Measurements from ENCODE around the gene TFDP1.
"Not testable (repeated sequence)": the region's sequence is repeated elsewhere in the genome, so short reads cannot be mapped to it uniquely, and the experiment has no call there.

The TFDP1 gene

DNA sequence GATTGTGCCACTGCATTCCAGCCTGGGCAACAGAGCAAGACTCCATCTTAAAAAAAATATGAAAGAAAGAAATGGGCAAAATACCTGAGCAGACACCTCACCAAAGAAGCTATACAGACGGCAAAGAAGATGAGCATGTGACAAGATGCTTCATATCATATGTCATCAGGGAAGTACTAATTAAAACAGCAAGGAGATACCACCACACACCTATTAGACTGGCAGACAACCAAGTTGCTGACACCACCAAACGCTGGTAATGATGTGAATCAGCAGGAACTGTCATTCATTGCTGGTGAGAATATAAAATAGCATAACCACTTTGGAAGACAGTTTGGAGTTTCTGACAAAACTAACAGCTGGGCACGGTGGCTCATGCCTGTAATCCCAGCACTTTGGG, 11.5 kb upstream of the TFDP1 start:
- DNase-seq (ENCODE audit: low read depth), result no peak

DNA sequence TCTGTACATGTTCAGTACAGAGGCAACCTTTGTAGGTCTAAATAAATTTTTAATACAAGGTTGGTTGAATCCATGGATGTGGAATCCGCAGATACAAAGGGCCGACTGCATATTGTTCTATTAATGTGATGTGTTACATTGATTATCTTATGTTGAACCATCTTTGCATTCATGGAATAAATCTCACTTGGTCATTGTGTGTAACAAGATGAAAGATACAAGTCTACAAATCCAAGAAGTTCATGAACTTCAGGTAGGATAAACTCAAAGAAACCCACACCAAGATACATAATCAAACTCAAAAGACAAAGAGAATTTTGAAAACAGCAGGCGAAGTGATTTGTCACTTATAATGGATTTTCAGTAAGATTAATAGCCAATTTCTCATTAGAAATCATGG, 8.0 kb upstream of the TFDP1 start:
- no peak for DNase-seq (ENCODE audit: low read depth)

DNA sequence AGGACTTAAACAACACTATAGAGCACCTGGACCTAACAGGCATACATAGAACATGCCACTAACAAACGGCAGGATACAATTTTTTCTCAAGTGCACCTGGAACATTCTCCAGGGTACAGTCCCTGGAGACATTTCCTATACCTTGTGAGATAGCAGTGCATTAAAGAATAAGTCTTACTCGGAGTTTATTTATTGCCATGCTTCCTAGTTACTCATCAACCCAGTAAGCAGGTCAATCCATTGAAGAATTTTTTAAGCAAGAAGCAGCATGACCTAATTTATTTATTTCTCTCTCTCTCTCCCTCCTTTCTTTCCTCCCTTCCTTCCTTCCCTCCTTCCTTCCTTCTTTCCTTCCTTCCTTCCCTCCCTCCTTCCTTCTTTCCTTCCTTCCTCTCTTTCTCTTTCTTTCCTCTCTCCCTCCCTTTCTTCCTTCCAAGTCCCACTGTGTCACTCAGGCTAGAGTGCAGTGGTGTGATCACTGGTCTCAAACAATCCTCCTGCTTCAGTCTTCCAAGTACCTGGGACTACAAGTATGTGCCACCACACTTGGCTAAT, 6.6 kb upstream of the TFDP1 start:
- DNase-seq (ENCODE audit: low read depth), result no peak

DNA sequence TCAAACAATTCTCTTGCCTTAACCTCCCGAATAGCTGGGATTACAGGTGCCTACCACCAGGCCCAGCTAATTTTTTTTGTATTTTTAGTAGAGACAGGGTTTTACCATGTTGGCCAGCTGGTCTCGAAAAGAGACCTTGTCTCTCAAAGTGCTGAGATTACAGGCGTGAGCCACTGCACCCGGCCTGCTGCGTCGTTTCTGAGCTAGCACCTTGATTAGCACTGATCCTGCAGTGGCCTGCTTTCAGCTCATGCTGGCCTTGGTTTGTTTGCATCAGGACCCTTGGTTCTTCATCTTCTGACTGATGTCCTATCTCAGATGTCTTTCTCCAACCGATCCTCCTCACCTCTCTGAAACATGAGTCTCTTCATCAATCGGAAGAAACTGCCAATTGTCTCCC, 4.9 kb upstream of the TFDP1 start:
- no peak for DNase-seq (ENCODE audit: low read depth)

DNA sequence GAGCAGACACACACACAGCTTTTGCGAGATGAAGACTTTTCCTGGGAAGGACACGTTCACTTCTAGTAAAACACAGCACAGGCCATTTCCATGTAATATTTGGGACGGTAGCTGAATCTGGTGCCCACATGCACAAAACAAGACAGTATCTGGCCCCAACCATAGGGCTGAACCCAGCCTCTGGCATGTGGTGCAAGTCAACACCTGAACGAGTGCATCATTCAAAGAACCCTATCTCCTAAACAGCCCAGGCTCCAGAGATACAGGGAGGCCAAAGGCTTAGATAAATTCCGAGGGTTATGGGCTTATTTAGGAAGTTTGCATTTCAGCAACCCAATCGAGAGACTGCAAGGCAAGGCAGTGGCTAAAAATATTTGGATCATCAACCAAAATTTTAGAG, 2.7 kb upstream of the TFDP1 start:
- no peak for DNase-seq (ENCODE audit: low read depth)

DNA sequence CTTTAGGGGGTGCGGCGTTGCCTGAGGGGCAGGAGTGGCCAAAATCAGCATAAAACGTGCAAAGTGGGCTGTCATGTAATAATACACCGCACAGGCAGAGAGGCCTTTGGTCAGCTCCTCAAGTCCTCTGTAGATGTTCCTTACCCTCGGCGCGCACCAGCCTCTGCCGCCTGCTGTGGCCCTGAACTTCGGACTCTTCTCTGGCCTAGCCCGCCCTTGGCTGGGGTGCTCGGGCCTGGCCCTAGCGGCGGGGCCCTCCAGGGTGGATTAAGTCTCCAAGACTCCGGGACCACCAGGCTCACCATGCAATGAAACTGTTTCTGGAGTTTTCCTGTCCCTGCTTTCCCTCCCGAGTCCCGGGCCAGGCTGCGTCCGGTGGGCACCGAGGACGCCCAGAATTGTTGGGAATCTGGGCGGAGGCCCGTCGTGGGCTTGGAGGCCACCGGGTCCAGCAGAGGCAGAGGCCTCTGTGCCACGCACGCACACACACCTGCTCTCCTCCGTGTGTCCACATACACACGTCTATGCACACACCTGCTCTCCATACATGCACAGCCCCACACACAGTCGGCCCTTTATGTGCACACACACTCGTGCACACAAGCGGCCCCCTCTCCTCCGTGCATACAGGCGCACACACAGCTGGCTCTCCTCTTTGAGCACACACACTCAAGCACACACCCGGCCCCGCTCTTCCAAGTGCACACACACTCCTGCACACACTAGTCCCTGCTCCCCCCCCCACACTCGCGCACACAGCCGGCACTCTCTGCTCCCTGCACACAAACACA, 1.5 kb upstream of the TFDP1 start:
- DNase-seq (ENCODE audit: low read depth), result no peak

DNA sequence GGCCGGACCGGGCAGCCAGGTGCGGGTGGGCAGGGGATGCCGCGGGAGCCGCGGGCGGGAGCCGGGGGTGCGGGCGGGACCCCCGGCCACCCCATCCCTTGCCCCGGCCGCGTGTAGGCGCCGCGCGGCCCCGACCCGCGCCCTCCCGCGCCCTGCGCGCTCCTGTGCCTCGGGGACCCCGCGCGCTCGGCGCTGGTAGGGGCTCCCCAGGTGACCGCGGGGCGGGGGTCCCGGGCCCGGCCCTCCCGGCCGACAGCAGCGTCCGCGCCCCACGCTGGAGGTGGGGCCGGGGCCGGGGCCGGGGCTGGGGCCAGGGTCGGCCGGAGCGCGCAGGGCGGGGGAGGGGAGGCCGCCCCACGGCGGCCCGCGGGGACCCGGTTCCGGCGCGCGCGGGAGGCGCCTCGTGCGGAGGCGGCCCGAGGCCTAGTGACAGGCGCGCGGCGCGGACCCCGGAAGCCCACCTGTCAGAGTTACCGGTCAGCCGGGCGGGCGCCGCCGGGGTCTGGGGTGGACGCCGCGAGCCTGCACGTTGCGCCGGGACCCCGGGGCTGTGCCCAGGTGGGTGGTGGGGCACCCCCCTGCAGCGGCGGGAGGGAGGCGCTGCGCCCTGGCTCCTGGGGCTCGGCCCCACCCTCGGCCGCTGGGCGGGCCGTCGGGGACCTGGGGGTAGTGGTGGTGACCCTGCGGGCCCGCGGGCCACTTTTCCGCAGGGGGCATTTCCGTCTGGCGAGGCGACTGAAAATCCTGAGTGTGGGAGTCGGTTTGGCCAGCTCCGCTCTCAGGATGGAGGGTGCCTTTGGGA, 518 bp downstream of the TFDP1 start:
- DNase-seq (ENCODE audit: low read depth), result peak; percentile 28

DNA sequence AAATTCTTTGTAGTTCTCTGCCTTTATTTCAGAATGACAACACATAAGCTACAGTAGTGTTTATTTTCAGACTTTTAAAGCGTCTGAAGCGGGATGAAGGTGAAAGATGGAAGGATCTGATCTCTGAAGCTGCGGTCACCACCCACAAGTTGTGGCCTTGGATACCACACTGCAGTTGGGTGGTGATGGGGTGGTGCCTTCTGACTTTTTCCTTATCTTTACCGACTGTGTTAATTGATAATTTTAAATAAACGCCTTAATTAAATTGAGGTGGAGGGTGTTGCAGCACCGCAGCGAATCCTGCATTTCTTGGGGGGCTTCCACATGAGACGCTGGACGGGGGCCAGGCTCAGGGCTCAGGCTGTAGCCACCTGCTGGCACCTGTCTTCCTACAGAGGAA, 1.3 kb downstream of the TFDP1 start:
- DNase-seq (ENCODE audit: low read depth), result no peak

DNA sequence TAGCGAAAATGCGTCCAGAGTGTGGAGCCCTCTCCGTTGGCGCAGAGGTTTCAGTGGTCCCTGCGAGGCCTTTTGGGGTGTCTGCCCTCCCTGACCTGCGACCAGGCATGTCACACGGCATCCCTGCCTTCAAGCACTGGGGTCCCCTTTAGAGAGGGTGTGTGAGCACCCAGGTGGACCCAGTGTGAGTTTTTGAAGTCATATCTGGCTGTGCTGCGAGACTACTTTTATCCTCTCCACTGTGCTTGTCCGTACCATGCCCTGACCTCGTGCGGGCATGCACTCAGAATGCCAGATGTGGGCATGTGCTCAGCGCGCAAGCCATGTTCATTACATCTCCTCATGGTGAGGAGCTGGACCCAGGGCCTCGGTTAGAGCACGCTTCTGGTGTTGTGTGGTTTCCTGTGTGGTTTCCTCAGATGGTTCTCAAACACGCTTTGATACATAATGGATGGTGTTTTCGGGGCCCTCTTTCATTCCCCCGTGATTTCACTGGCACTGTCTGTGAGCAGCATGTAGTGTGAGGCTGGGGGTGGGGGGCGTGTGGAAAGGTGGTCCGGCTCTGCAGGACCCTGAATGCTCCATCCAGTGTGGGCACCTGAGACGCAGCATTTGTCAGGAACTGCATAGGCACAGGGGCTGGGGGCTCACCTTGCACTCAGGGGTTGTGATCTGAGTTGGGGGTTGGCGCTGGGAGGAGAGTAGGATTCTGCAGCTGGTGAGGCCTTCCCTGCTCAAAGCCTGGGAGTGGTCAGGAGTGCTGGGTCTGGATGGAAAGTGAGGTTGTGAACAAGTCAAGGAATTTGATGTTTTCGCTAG, 2.3 kb downstream of the TFDP1 start:
- no peak for DNase-seq (ENCODE audit: low read depth)

DNA sequence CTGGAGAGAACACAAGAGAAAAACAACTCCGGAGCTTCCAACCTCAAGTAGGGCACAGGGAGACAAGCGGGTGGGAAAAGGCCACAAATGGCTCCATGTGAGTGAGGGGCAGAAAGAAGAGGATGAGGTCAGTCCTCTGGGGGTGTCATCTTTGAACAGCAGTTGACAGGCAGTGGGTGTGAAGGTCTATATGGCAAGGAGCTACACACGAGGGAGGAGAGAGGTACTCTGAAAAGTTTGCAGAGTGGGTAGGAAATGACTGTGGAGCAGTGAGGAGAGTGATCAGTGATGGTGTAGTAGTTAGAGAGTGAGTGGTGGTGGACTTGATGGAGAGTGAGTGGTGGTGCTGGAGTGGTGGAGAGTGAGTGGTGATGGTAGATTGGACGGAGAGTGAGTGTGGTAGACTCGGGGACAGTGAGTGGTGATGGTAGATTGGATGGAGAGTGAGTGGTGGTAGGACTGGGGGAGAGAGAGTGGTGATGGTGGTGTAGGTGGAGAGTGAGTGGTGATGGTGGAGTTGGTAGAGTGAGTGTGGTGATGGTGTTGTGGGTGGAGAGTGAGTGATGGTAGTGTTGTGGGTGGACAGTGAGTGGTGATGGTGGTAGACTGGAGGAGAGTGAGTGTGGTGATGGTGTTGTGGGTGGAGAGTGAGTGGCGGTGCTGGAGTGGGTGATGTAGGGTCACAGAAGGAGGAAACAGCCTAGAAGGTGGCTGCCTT, 4.0 kb downstream of the TFDP1 start:
- DNase-seq (ENCODE audit: low read depth), result no peak

DNA sequence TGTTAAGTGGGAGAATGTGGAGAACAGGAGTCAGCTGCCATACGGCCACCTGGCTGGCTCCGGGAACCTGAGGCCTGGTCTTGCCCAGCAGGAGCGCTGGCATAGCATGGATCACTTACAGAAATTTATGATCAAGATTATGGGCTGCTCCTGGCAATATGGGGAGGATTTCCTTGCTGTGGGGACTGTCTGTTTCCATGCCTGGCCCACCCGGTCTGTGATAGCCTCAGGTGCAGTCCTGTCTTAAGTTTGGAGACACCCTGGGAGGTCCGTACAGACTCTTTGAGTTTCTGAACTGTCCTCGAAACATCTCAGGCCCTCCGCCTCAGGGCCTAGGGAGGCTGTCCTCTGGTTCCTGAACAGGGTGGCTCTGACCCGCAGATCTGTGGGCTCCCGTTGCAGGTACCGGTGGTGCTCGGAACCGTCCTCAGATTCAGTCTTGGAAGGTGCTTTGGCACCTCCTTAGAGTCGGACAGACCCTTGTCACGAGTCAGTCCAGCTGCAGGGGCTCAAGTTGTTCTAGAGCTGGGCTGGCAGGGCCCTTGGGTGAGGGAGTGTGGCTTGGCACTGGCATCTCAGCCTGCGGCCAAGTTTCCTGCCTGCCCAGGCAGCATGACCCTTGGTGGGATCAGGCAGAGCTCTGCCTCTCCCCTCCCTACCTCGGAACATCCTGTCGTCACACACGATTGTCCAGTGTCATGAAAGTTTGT, 4.9 kb downstream of the TFDP1 start:
- DNase-seq (ENCODE audit: low read depth), result no peak

DNA sequence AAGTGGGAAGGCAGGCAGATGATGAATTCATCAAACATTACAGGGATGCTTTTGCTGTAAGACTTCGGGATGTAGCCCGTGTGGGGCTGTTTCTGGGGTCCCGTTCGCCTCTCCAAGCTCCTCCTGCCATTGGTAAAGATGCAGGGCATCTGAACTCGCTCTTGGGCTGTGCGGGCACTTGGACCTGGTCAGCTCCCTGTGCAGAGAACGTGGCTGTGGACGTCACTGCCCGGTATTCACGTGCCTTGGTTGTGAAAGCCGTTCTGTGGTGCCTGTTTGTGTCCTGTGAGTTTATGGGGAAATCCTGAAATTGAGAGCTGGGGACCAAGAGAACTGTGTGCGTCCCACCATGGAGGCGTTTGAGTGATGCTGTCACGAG, 5.4 kb downstream of the TFDP1 start:
- no peak for DNase-seq (ENCODE audit: low read depth)

DNA sequence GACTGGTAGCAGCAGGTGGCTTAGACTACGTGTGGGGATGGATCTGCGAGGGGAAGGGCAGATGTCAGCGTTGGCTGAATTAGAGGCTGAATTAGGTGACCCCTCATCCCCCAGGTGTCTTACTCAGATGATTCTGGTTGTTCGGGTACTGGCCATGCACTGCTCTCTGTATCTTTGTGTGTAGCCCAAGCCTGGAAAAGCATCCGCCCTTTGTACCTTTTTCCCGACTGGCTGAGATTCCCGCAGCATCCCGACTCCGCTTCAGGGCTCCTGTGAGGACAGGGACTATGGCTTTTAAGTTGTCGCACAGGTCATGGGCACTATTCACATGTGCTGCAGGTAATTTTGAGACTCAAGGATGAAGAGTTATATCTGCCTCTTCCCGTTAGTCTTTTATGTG, 7.2 kb downstream of the TFDP1 start:
- DNase-seq (ENCODE audit: low read depth), result no peak

DNA sequence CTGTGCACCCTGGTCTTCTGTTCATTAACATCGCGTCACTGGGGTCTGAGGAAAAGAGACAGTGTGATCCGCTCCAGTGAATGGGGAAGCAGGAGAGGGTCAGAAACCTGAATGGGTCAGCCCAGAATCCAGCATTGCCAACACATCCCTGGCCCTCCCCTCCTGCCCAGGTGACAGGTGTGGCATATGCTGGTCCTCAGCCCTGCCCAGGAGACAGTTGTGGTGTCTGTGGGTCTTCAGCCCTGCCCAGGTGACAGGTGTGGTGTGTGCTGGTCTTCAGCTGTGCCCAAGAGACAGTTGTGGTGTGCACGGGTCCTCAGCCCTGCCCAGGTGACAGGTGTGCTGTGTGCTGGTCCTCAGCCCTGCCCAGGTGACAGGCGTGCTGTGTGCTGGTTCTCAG, 8.0 kb downstream of the TFDP1 start:
- DNase-seq (ENCODE audit: low read depth), result peak; percentile 13

DNA sequence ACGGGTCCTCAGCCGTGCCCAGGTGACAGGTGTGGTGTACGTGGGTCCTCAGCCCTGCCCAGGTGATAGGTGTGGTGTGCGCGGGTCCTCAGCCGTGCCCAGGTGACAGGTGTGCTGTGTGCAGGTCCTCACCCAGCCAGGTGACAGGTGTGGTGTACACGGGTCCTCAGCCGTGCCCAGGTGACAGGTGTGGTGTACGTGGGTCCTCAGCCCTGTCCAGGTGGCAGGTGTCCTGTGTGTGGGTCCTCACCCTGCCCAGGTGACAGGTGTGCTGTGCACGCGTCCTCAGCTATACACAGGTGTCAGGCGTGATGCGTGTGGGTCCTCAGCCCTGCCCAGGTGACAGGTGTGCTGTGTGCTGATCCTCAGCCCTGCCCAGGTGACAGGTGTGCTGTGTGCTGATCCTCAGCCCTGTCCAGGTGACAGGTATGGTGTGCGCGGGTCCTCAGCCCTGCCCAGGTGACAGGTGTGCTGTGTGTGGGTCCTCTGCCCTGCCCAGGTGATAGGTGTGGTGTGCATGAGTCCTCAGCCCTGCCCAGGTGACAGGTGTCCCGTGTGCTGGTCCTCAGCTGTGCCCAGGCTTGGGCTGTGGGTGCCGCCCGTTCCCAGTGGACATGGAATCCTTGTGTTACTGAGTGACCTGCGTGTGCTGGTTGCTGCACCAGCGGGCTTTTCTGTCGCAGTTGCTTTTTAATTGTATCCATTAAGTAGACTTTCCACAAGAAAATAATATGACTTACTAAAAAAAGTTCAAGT, 9.7 kb downstream of the TFDP1 start:
- not testable (repeated sequence) for DNase-seq (ENCODE audit: low read depth)

DNA sequence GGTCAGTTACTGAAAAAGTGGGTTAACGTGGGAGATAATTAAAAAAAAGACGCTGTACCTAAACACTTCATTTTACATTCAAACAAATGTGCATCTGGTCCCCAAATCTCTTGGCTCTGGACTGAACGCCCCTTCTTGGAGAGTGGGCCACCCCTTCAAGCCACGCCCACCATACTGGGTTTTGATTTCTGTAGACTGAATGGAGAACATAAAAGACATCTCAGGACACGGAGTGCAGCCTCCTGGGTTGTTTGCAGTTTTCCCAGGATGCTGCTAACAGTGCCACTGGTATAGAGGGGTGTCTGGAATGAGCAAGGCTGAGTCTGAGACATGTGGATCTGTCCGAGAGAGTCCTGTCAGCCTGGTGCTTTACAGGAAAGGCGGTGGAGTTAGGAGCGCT, 10.6 kb downstream of the TFDP1 start:
- DNase-seq (ENCODE audit: low read depth), result no peak

DNA sequence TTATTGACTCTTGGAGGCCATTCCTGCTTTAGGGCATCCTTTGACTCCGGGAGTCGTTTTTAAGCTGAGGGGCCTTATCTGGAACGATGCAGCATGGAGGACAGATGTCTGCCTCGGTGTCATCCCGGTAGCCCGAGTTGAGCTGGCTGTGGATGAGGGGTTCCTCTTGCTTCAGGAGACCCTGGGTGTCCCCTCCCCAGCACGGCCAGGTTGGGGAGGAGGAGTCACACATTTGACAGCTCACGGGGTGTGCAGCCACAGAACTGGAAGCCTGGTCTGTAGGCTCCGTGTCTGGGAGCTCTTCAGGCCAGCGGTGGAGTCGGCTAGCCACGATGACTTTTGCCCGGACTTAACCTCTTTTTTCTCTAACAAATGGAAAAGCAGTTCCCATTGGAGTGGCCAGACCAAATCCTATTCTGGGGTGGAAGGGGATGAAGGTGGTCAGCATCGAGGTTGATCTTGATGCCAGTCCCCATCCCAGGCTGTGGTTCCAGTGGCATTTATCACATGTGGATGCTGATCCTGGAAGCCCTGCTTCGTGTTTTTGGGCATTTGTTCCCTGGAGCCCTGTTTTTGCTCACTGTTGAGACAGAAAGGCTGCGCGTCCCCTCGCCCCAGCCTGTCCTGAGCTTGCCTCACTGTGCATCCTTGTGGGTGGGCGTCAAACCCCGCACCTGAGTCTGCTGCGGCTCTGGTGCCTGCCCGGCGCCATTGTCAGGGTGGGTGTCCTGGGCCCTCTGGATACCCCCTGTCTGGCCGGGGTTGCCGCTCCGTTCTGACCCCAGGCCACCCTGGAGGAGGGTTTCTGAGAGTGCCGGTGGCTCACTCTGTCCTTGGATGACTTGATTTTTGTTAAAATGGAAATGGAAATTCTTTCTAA, 12.0 kb downstream of the TFDP1 start:
- no peak for DNase-seq (ENCODE audit: low read depth)

DNA sequence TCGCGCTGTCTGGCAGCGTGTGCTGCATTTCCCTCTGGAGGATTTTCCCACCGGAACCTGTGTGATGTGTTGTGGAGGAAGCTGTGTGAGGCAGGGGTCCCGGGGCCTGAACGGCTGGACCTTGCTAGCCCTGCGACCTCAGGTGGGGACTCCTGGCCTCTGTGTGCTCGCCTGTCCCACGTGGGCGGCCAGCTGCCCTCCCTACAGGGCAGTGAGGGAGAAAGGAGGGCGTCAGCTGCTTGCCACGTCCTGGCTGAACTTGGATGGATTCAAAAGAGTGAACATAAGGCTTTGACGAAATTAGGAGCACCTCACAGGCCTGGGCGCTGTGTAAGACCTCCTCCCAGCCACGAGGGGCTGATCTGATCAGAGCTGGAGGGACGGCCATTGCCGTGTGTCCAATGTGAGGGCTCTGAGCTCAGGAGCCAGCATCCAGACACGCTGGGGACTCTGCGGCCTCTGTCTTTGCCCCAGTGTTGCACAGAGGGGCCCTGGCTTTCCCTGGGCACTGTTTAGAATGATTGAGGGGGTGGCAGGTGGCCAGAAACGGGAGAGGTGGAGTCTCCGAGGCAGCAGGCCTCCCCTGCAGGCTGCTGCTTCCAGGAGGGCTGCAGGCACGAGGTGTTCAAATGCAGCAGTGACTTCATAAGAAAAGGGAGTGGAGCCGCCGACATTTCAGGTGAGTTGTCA, 13.0 kb downstream of the TFDP1 start:
- no peak for DNase-seq (ENCODE audit: low read depth)

DNA sequence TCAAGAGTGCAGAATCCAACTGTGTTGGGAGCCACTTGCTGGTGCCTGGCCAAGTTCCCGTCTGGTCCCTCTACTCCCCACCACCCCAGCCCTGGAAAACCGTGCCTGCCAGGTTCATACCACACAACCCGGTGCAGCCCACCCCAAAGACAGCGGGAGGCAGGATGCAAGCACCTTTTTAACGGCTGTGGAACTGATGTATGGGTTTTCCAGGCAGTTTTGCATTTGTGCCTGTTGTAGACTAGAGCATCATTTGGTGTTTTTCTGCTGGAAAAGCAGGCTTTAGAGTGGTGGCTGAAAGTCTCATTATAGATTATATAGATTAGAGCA, 13.5 kb downstream of the TFDP1 start:
- no peak for DNase-seq (ENCODE audit: low read depth)

Measured in EH (cell line).